ENCODE measurements around the gene CLCN2.

CLCN2 gene

DNA sequence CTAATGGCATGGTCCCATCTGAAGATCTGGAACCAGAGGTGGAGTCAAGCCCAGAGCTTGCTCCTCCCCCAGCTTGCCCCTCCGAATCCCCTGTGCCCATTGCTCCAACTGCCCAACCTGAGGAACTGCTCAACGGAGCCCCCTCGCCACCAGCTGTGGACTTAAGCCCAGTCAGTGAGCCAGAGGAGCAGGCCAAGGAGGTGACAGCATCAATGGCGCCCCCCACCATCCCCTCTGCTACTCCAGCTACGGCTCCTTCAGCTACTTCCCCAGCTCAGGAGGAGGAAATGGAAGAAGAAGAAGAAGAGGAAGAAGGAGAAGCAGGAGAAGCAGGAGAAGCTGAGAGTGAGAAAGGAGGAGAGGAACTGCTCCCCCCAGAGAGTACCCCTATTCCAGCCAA is 39.7 kb downstream of the CLCN2 start:
- no peak for DNase-seq

DNA sequence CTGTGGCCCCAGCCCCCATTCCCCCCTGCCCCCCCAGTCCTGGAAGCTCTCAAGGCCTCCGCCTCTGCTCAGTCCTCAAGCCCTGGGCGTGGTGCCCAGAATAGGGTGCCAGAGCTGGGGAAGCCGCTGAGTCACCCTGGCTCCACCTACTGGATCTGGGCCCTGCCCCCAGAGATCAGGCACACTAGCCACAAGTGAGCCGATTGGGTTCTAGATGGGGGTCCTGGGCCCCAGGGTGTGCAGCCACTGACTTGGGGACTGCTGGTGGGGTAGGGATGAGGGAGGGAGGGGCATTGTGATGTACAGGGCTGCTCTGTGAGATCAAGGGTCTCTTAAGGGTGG is 41.3 kb downstream of the CLCN2 start:
- peak; percentile 77 for DNase-seq

GRCh38 chr3:184317201-184317600 is 44.2 kb downstream of the CLCN2 start:
- DNase-seq = no peak

- no peak for DNase-seq
Measured at GRCh38 chr3:184316792-184317191, 44.6 kb downstream of the CLCN2 start.

- no peak for DNase-seq
Measured at GRCh38 chr3:184315871-184316661, 45.3 kb downstream of the CLCN2 start.

GRCh38 chr3:184315543-184315867 is 45.9 kb downstream of the CLCN2 start:
- DNase-seq = no peak

DNA sequence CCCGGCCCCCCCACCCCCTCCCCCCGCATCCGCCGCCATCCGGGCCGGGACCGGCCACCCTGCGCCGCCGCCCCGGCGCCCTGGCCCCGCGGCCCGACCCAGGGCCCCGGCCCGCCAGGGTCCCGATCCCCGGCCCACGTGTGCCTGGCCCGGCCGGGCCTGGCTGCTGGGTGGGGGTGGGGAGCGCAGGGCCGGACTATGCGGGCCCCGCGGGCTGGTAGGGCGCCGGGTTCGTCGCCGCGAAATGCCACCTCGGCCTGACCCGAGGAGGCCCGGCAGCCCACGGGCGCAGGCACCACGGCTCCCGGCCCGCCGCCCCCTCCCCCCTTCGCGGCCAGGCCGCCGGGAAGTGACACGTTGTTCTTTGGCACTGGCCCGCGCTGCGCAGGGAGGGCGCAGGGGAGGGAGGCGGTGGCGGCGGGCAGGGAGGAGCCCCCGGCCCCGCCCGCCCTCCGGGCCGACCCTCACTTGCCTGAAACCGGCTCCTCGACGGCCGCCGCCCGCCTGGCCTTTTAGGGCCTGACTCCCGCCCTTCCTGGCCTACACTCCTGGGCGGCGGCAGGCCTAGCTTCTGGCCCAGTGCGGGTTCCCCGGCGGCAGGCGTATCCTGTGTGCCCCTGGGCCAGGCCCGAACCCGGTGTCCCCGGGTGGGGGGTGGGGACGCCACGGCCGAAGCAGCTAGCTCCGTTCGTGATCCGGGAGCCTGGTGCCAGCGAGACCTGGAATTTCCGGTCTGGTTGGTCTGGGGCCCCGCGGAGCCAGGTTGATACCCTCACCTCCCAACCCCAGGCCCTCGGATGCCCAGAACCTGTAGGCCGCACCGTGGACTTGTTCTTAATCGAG is 46.5 kb downstream of the CLCN2 start:
- DNase-seq = peak; percentile 76

DNA sequence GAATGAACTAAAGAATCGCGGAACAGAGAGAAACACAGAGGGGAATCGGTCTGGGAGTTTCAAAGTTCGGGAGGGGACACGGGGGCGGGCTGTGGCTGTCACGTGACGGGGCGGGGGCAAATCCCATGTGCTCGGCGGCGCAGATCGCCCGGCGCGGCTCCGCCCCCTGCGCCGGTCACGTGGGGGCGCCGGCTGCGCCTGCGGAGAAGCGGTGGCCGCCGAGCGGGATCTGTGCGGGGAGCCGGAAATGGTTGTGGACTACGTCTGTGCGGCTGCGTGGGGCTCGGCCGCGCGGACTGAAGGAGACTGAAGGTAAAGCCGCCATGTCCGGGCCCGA is 47.1 kb downstream of the CLCN2 start, which contains the start of gene EIF4G1:
TSS of gene EIF4G1 (plus strand) at position 244 of the 337 bp plus-strand sequence. CDS start 1,191 bp downstream, outside the sequence.
- peak; percentile 94 for DNase-seq

DNA sequence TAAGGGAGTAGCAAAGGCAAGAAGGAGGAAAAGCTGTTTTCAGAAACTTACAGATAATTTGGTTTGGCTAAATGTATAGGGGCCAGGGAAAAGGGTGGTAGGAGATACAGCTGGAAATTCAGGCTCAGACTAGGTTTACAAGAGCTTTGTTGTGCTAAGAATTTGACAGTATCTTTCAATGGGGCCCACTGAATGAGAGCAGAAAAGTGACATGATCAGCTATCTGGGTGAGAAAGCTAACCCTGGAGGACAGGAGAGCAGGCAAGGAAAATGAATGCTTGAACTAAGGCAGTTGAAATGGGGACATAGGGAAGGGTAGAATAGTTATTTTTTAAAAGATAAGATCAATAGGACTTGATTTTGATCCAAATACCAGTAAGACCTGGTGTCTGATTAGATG is 49.8 kb downstream of the CLCN2 start:
- DNase-seq = no peak

DNA sequence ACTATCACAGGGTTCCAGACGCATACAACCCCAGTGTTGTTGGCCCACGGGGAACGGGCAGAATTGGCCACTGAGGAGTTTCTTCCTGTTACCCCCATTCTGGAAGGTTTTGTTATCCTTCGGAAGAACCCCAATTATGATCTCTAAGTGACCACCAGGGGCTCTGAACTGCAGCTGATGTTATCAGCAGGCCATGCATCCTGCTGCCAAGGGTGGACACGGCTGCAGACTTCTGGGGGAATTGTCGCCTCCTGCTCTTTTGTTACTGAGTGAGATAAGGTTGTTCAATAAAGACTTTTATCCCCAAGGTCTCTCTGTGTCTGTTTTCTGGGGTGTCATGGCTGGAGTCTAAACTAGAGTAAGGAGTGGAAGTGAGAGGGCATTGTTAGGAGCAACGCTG is 52.7 kb downstream of the CLCN2 start:
- DNase-seq = no peak

DNA sequence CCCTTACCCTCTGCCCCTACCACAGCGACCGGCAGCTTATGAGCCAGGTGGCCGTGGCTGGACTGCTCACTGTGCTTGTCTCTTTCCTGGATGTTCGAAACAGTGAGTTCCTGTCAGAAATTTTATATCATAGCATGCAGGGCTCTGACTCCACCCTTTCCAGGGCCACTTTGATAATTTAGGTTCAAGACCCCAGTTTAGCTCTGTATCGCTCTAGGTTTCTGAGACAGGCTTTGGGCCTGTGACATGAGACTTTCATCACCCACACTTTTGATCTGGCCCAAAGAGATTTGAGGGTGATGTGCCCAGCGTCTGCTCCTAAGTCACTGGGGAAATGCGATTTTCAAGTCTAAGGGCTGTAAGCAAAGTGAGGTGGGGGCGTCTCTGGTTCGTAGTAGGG is 53.5 kb downstream of the CLCN2 start:
- DNase-seq = no peak

DNA sequence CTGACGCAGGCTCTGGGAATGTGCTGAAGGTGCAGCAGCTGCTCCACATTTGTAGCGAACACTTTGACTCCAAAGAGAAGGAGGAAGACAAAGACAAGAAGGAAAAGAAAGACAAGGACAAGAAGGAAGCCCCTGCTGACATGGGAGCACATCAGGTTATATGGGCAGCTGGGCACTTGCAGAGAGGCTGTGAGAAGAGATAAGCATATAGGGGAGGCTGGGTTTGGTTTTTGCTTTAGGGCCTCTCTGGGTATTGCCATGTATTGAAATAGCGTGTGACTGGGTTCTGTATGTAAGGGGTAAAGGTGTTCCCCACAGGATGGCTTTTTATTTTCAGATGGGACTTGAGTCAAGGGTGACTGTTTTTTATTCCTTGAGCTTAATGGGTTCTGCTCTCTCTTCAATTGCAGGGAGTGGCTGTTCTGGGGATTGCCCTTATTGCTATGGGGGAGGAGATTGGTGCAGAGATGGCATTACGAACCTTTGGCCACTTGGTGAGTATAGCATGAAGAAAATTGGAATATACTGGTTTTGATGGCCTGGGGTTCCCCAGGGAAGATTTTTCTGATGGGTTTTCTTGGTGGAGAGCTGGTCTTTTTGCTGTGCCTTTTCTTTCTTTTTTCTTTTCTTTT is 54.9 kb downstream of the CLCN2 start:
- no peak for DNase-seq

DNA sequence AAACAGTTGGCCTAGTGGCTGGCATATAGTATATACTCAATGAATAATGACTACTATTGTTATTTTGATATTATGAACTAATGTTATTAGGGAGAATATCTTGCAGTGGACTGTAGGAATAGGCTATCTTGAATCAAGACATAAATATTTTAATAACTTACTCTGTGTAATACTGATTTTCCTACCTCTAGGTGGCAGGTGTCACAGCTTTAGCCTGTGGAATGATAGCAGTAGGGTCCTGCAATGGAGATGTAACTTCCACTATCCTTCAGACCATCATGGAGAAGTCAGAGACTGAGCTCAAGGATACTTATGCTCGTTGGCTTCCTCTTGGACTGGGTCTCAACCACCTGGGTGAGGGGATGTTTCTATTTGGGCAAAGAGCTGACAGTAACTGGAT is 55.8 kb downstream of the CLCN2 start:
- peak; percentile 35 for DNase-seq

GRCh38 chr3:184300378-184300720 is 61.1 kb downstream of the CLCN2 start:
- no peak for DNase-seq

- DNase-seq = peak; percentile 55
Measured at GRCh38 chr3:184299488-184300377, 61.7 kb downstream of the CLCN2 start.

- peak; percentile 98 for DNase-seq
Measured at GRCh38 chr3:184298759-184299487, 62.5 kb downstream of the CLCN2 start, which contains the start of gene PSMD2. Gene PSMD2, plus strand, starts transcription at chr3:184299241. Its CDS starts 26 bp downstream, at chr3:184299267.

DNA sequence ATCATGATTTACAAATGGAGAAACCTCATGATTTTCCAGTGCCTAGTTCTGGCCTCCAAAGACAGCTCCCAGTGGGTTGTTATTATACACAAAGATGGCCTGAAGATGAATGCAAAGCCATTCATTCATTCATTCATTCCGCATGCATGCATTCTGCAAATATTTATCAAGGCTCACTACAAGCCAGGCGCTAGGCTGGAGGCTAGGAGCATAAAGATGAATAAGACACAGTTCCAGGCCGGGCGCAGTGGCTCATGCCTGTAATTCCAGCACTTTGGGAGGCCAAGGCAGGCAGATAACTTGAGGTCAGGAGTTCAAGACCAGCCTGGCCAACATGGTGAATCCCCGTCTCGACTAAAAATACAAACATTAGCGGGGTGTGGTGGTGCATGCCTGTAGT is 64.8 kb downstream of the CLCN2 start:
- peak; percentile 17 for DNase-seq
